Measurements from ENCODE around the gene PAN2.
"Not testable (repeated sequence)": the region's sequence is repeated elsewhere in the genome, so short reads cannot be mapped to it uniquely, and the experiment has no call there.

PAN2 gene

DNA sequence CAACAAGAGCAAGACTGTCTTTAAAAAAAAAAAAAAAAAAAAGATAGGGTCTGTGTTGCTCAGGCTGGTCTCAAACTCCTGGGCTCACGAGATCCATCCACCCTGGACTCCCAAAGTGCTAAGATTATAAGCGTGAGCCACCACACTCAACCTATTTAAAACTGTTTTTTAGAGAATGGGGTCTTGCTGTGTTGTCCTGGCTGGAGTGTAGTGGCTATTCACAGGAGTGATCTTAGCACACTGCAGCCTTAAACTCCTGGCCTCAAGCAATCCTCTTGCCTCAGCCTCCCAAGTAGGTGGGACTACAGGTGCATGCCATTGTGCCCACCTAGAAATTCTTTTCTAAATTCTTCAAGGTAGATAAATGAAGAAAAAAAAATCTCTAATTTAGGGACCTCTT, 59.5 kb downstream of the PAN2 start:
- no peak overlapping the region for H3K9ac ChIP-seq
- no peak overlapping the region for H3K4me3 ChIP-seq
- no peaks in the 10 kb centered on the region for H4K20me1 ChIP-seq
- H3K9me3 ChIP-seq, result no peaks in the 10 kb centered on the region
- peaks cover 97% of the 10 kb centered on the region for H3K36me3 ChIP-seq
- H3K27me3 ChIP-seq, result no peaks in the 10 kb centered on the region
- TF ChIP-seq Cebpa-rat (IDR thresholded peaks at IDR 0.05), result no peak
- H3K27ac ChIP-seq, result no peak overlapping the region
- no peak overlapping the region for H3K4me2 ChIP-seq
- no peaks in the 10 kb centered on the region for H3K4me1 ChIP-seq

DNA sequence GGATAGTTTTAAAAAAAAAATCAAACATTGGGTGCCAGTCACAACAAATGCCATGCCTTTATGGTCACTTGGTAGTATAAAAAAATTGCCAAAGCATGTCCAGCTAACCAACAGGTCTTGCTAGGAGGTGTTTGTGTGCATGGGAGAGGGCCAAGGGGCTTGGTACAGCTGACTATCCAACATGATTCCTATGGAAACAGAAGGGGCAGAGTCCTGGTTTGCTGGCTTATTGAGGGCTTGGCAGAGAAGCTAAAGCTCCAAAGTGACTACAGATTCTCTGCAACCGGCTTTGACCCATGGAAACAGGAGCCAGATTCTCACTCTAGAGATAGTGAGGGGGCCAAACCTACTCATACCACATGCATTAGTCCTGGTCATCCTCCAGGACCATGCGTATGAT, 61.3 kb downstream of the PAN2 start:
- not testable (repeated sequence) for H3K9me3 ChIP-seq, H3K9ac ChIP-seq, H3K4me3 ChIP-seq, H3K27ac ChIP-seq, H3K27me3 ChIP-seq, H4K20me1 ChIP-seq, H3K4me2 ChIP-seq
- peaks cover 85% of the 10 kb centered on the region for H3K36me3 ChIP-seq
- peaks cover 12% of the 10 kb centered on the region for H3K4me1 ChIP-seq

DNA sequence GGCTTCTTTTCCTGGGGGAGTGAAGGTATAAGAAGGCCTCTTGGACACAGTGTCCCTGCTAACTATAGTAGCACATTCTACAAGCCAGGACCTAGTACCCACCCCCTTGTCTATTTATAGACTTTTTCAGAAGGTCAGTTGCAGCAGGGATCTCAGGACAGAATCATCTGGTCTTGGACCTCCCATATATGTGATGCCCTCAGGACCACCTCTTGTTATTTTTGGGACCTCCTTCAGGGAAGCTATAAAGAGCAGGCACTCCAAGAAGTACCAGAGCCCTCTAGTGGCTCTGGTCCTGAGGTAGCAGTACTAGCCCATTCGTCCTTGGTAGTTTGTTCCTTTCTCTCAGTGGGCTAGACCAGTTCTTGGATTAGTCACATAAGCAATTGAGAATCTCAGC, 62.8 kb downstream of the PAN2 start:
- H3K9ac ChIP-seq, result no peak overlapping the region
- peaks cover 73% of the 10 kb centered on the region for H3K36me3 ChIP-seq
- no peak overlapping the region for H3K27ac ChIP-seq
- H3K4me2 ChIP-seq, result no peak overlapping the region
- no peak for TF ChIP-seq Cebpa-rat (IDR thresholded peaks at IDR 0.05)
- no peaks in the 10 kb centered on the region for H3K9me3 ChIP-seq
- peaks cover 20% of the 10 kb centered on the region for H3K4me1 ChIP-seq
- no peak overlapping the region for H3K4me3 ChIP-seq
- H4K20me1 ChIP-seq, result no peaks in the 10 kb centered on the region
- H3K27me3 ChIP-seq, result no peaks in the 10 kb centered on the region

- Histone ChIP-seq H3K27me3 (no peaks in the 10 kb centered on the region), H4K20me1 (no peaks in the 10 kb centered on the region), H3K9me3 (no peaks in the 10 kb centered on the region), H3K36me3 (peaks cover 39% of the 10 kb centered on the region), H3K4me3 (peak overlapping the region; percentile 82), H3K4me1 (peaks cover 25% of the 10 kb centered on the region), H3K9ac (peak overlapping the region; percentile 85), H3K27ac (peak overlapping the region; percentile 88), H3K4me2 (peak overlapping the region; percentile 93)
- no peak for TF ChIP-seq Cebpa-rat (IDR thresholded peaks at IDR 0.05)
Observed at GRCh38 chr12:56267443-56268071, 66.2 kb downstream of the PAN2 start.

DNA sequence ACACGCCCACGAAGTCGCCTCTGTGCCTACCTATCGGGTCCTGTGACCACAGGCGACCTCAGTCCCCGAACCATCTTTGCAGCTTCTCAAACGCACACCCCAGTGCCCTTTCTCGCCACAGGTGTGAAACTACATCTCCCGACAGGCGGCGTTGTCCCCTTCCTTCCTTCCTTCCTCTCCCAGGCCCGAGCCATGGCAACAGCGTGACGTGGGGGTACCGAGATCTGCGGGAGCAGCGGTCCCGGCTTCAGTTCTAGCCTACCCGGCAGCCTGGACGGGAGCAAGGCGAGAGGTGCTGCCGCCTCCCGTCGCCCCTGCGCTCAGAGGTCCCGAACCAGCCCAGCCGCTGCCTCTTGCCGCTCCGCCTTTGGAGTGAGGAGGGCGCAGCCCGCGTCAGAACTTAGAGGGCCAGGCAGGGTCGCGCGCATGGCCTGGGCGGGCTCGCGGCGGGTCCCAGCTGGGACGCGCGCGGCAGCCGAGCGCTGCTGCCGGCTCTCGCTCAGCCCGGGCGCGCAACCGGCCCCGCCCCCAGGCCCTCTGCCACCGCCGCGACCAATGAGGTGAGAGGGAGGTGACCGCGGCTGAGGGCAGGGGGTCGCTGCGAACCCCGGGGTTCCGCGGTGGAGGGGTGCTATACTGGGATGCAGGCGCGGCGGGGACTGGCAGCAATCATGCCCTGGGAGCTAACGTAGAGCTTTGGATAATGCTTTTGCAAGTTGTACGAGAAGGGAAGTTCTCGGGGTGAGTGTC, 66.9 kb downstream of the PAN2 start, which contains the start of gene COQ10A:
COQ10A (plus strand) TSS at position 250 of the 750 bp plus-strand sequence; CDS start at position 427, 177 bp downstream.
- no peak for TF ChIP-seq Cebpa-rat (IDR thresholded peaks at IDR 0.05)
- Histone ChIP-seq H3K9ac (peak within 1 kb of the TSS; percentile 85), H4K20me1 (no peaks in the 10 kb centered on the region), H3K9me3 (no peaks in the 10 kb centered on the region), H3K27me3 (no peaks in the 10 kb centered on the region), H3K27ac (peak within 1 kb of the TSS; percentile 88), H3K4me2 (peak within 1 kb of the TSS; percentile 93), H3K36me3 (peaks cover 32% of the 10 kb centered on the region), H3K4me1 (peaks cover 25% of the 10 kb centered on the region), H3K4me3 (peak within 1 kb of the TSS; percentile 82)
